ENCODE results near the gene MAP4K5.

GRCh38 chr14:50545618-50546017, 13.2 kb upstream of the MAP4K5 start:
- TF ChIP-seq POLR2AphosphoS5 (IDR thresholded peaks at IDR 0.05) (no peak), CTCF (IDR thresholded peaks at IDR 0.05) (no peak), EP300 (IDR thresholded peaks at IDR 0.05; ENCODE audit: low read depth) (no peak)

All from transverse colon (tissue), 4 donors.